Small intestine (tissue), 7 donors: Measurements from ENCODE around the gene GSTO2. TPM values are rescaled to one million over a fixed set of nuclear protein-coding genes. Genes with fewer than 3 reads are reported as not detected.

Experiments used
- DNase-seq, 2 donors: peaks; one replicate each; pipeline versions ENCODE4 v3.0.0 to v3.0.0-alpha.2; 2013
- FAIRE-seq: peaks from 2 replicates; lab custom pipeline; 2012; peaks lifted over from hg19 to GRCh38; lab: Jason Lieb, UNC
- H3K27ac ChIP-seq, 3 donors: one replicate each; pipeline ENCODE4 v1.5.1; 2013; ENCODE audit warnings: low read length in 2 of 3, mild to moderate bottlenecking in 2 of 3, control low read depth in 1 of 3, inconsistent platforms in 1 of 3, low read depth in 1 of 3, moderate library complexity in 1 of 3
- H3K27me3 ChIP-seq, 3 donors: one replicate each; pipeline ENCODE4 v1.6.1; 2013; ENCODE audit warnings: low read length in 3 of 3, inconsistent platforms in 1 of 3; ENCODE audit not compliant: control insufficient read depth in 3 of 3, insufficient read depth in 3 of 3
- H3K36me3 ChIP-seq, 3 donors: one replicate each; pipeline ENCODE4 v1.6.1; 2013; ENCODE audit warnings: low read length in 3 of 3, inconsistent platforms in 1 of 3, low read depth in 1 of 3, mild to moderate bottlenecking in 1 of 3, moderate library complexity in 1 of 3; ENCODE audit not compliant: control insufficient read depth in 3 of 3, insufficient read depth in 2 of 3
- H3K4me1 ChIP-seq, 3 donors: one replicate each; pipeline ENCODE4 v1.6.1; 2013; ENCODE audit warnings: low read length in 2 of 3, inconsistent platforms in 1 of 3, low read depth in 1 of 3, mild to moderate bottlenecking in 1 of 3, moderate library complexity in 1 of 3; ENCODE audit not compliant: control insufficient read depth in 3 of 3, insufficient read depth in 2 of 3
- H3K4me3 ChIP-seq, 3 donors: one replicate each; pipeline ENCODE4 v1.5.1; 2013; ENCODE audit warnings: low read length in 3 of 3, control low read depth in 1 of 3, inconsistent platforms in 1 of 3, low read depth in 1 of 3, mild to moderate bottlenecking in 1 of 3, moderate library complexity in 1 of 3
- H3K9me3 ChIP-seq, 2 donors: one replicate each; pipeline ENCODE4 v1.6.1; 2013; ENCODE audit warnings: low read depth in 1 of 2, low read length in 1 of 2; ENCODE audit not compliant: control insufficient read depth in 2 of 2, insufficient read depth in 1 of 2
- WGBS, 3 donors: extraction: QIAGEN DNeasy Blood & Tissue Kit; methylation state at CpG; one replicate each; pipeline ENCODE4 v1.1.7; 2013; 5-methylcytosine and 5-hydroxymethylcytosine counted together
- polyA plus RNA-seq, 4 donors: library from polyadenylated mRNA; stranded (reverse) in 3 of 4; unstranded in 1 of 4; fragments of 200-250 nt in 3 of 4; fragments of 120-200 nt in 1 of 4; gene quantifications; one replicate each; pipeline versions ENCODE4 v1.2.1 to v1.2.3, GENCODE V29; 2013
- donor health status: healthy with polysubstance abuse.
- donor health status: control.
- donor health status: control.
- donor health status: Bipolar disorder and iron deficiency.
- donor health status: healthy.

Gene GSTO2
- polyA plus RNA-seq, 4 donors = 9.2 to 45.4 (median 17.0) TPM

DNA sequence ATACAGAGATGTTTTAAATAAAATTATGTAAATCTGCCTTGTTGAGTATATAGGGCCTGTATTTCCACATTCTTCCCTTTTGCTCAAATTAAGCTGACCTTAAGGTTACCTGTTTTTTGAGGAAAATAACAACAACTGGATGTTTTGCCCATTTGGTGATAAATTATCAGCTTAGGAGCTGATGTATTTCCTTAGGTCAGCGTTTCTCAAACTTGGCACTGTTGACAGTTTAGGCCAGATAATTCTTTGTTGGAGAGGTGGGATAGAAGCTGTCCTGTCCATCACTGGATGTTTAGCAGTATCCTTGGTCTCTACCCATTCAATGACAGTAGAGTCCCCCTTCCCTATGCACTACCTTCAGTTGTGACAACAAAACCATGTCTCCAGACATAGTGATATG is 7.2 kb downstream of the GSTO2 start:
- Histone ChIP-seq H3K4me1 (peaks cover 0 to 9% (median 0%) of the 10 kb centered on the region in 3 donors), H3K4me3 (no peak overlapping the region), H3K27me3 (peaks cover 0 to 3% (median 0%) of the 10 kb centered on the region in 3 donors), H3K9me3 (no peaks in the 10 kb centered on the region), H3K27ac (no peak overlapping the region), H3K36me3 (peaks cover 0 to 14% (median 0%) of the 10 kb centered on the region in 3 donors)
- WGBS, 3 donors = 58 to 78% (median 59%) methylated on average over 1 of the region's 1 CpG
- no peak for FAIRE-seq
- DNase-seq = no peak

DNA sequence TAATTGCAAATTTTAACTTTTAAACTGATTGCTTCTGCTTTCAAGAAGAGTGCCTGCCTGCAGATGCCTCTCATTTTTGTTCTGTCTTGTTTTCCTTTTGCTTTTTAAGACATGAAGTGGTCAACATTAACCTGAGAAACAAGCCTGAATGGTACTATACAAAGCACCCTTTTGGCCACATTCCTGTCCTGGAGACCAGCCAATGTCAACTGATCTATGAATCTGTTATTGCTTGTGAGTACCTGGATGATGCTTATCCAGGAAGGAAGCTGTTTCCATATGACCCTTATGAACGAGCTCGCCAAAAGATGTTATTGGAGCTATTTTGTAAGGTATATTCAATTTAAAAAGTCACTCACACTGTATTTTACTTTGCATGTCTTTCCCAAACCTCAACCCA is 8.8 kb downstream of the GSTO2 start:
- Histone ChIP-seq H3K36me3 (peaks cover 0 to 14% (median 0%) of the 10 kb centered on the region in 3 donors), H3K4me3 (no peak overlapping the region), H3K9me3 (no peaks in the 10 kb centered on the region), H3K4me1 (peaks cover 0 to 9% (median 0%) of the 10 kb centered on the region in 3 donors), H3K27me3 (peaks cover 0 to 3% (median 0%) of the 10 kb centered on the region in 3 donors), H3K27ac (no peak overlapping the region)
- 22 to 67% (median 49%) methylated on average over 2 of the region's 2 CpGs for WGBS, 3 donors
- DNase-seq (peak in 1 of 2 donors; percentile 31), FAIRE-seq (no peak)

DNA sequence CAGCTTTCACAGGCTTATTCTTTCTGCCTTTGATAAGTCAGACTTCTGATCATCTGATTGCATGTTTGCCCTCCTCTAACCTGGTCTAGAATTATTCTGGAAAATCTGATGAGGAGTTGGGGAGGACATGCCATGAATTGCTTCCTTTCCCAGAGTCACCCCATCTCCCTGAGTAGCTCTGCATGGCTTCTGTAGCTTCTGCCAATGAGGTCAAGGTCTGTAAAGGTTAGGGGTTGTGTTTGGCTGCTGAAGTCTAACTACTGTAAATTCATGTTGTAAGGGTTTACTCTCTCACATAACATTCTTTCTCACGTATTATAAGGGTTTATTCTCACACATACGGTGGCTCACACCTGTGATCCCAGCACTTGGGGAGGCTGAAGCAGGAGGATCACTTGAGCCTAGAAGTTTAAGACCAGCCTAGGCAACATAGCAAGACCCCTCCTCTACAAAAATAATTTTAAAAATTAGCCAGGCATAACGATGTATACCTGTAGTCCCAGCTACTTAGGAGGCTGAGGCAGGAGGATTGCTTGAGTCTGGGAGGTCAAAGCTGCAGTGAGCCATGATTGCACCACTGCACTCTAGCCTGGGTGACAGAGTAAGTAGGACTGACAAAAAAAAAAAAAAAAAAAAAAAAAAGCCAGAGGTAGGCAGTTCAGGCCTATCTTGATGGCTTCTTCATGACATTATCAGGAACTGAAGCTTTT is 10.7 kb downstream of the GSTO2 start:
- Histone ChIP-seq H3K9me3 (no peaks in the 10 kb centered on the region), H3K27ac (no peak overlapping the region), H3K4me1 (peaks cover 0 to 5% (median 0%) of the 10 kb centered on the region in 3 donors), H3K36me3 (peaks cover 0 to 17% (median 0%) of the 10 kb centered on the region in 3 donors), H3K4me3 (no peak overlapping the region), H3K27me3 (peaks cover 0 to 3% (median 0%) of the 10 kb centered on the region in 3 donors)
- FAIRE-seq (no peak), DNase-seq (no peak)
- 93 to 96% (median 93%) methylated on average over 3 of the region's 3 CpGs for WGBS, 3 donors

DNA sequence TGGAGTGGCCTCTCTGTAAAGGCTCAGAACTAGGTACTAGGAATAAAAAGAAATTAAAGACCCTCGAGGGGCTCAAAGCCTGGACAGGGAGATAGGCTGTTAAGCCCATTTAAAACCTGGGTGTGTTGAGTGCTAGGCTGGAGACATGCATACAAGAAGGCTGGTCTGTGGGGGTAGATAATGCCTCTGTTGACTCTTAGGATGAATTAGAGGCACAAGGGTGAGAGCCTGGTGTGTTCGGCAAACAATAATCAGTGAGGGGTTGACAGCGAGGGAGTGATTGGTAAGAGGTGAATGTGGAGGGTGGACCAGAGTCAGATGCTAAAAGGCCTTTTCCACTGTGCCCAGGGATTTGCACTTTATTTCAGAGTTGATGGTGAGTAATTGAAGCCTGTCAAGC is 12.7 kb downstream of the GSTO2 start:
- H3K9me3 ChIP-seq = no peaks in the 10 kb centered on the region
- 83 to 90% (median 90%) methylated on average over 3 of the region's 3 CpGs for WGBS, 3 donors
- H3K27ac ChIP-seq = no peak overlapping the region
- peaks cover 0 to 24% (median 0%) of the 10 kb centered on the region in 3 donors for H3K36me3 ChIP-seq
- no peaks in the 10 kb centered on the region for H3K4me1 ChIP-seq
- FAIRE-seq = no peak
- H3K27me3 ChIP-seq = no peaks in the 10 kb centered on the region
- H3K4me3 ChIP-seq = no peak overlapping the region
- no peak for DNase-seq

DNA sequence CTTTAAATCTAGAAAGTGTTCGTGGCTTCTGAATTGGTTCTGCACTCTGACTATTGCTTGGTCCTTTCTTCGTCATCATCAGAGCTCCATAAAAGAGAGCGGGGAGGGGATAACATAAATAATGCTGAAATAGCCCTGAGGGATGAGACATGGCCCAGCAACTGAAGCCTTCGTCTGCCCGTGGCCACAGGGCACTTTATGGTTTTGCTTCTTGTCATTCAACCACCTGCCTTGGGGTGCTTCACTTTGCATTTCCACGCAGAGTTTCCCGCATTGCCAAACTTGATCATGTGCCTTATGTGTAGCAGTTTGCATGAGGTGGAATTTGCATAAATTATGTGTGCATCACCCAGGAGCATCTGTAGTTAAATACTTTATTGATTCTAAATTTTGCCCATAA is 15.9 kb downstream of the GSTO2 start:
- H3K36me3 ChIP-seq = peaks cover 0 to 14% (median 0%) of the 10 kb centered on the region in 3 donors
- H3K4me1 ChIP-seq = no peaks in the 10 kb centered on the region
- no peaks in the 10 kb centered on the region for H3K9me3 ChIP-seq
- no peak overlapping the region for H3K4me3 ChIP-seq
- no peak overlapping the region for H3K27ac ChIP-seq
- DNase-seq (no peak), FAIRE-seq (no peak)
- H3K27me3 ChIP-seq = no peaks in the 10 kb centered on the region
- 81 to 93% (median 86%) methylated on average over 7 of the region's 7 CpGs for WGBS, 3 donors

DNA sequence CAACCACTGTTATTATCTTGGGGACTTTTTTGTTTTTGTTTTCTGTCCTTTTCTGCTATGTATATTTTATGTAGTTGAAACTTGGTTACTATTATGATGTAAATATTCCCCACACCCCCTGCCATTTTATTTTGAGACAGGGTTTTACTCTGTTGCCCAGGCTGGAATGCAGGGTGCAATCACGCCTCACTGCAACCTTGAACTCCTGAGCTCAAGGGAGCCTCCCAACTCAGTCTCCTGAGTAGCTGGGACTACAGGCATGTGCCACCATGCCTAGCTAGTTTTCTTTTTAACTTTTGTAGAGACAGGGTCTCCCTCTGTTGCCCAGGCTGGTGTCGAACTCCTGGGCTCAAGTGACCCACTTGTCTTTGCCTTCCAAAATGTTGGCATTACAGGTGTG is 18.0 kb downstream of the GSTO2 start:
- 76 to 78% (median 77%) methylated on average over 2 of the region's 2 CpGs for WGBS, 3 donors
- Histone ChIP-seq H3K27me3 (no peaks in the 10 kb centered on the region), H3K9me3 (no peaks in the 10 kb centered on the region), H3K36me3 (peaks cover 0 to 12% (median 0%) of the 10 kb centered on the region in 3 donors), H3K4me1 (no peaks in the 10 kb centered on the region), H3K4me3 (no peak overlapping the region), H3K27ac (no peak overlapping the region)
- no peak for DNase-seq
- no peak for FAIRE-seq

DNA sequence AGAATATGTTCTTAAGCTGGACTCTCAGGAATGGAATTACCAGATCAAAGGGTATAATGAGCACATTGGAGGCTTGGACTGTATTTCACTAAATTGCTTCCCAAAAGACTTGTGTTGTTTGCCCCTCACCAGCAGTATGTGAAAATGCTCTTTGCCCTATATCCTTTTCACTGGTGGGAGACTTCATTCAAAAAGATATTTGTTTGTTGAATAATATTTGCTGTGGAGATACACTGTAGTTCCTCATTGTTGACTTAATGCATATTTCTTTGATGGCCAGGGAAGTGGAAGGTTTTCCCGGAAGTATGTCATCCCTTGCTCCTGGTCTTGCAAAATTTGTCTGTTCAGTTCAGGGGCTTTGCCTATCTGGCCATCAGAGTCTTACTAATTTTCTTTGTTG is 19.4 kb downstream of the GSTO2 start:
- no peaks in the 10 kb centered on the region for H3K4me1 ChIP-seq
- DNase-seq (no peak), FAIRE-seq (no peak)
- H3K27me3 ChIP-seq = no peaks in the 10 kb centered on the region
- H3K9me3 ChIP-seq = no peaks in the 10 kb centered on the region
- 56 to 71% (median 60%) methylated on average over 1 of the region's 1 CpG for WGBS, 3 donors
- H3K4me3 ChIP-seq = no peak overlapping the region
- no peak overlapping the region for H3K27ac ChIP-seq
- peaks cover 0 to 16% (median 0%) of the 10 kb centered on the region in 3 donors for H3K36me3 ChIP-seq

DNA sequence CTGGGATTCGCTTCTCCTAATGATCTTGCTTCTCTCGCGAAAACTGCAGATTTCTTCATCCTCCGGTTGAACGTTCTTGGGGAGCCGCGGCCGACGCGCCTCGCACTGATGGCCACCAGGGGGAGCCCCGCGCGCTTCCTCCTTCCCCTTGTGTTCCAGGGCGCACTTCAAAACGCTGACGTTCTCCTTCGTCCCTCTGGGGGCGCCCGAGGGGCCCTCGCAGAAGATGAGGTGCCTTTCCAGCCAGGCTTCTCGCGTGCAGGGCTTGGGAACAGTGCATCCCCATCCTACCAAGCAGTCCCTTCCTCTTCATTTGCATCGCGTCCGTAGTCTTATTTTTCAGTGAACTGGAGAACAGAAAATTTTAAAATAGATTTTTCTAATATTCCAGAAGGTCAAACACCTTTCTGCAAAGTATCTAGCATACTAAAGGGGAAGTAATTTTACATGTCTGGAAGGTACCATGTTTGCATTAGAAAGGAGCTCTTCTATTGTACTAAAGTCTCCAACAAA is 22.5 kb downstream of the GSTO2 start:
- Histone ChIP-seq H3K4me3 (no peak overlapping the region), H3K4me1 (no peaks in the 10 kb centered on the region), H3K27ac (no peak overlapping the region), H3K36me3 (peaks cover 0 to 9% (median 0%) of the 10 kb centered on the region in 3 donors), H3K9me3 (no peaks in the 10 kb centered on the region), H3K27me3 (no peaks in the 10 kb centered on the region)
- peak; percentile 88 to 93 for DNase-seq
- 2 to 7% (median 4%) methylated on average over 26 of the region's 26 CpGs for WGBS, 3 donors
- FAIRE-seq = no peak
